MM.1S (cell line): ENCODE measurements around the gene PTPRE.

Experiments
- EZH2phosphoT487 ChIP-seq: fragments of 300-600 bp; sonication (generic); IDR thresholded peaks from 2 replicates; pipeline ENCODE4 v1.6.1; 2018; ENCODE audit warnings: antibody characterized with exemption, low read length
- TF ChIP-seq, protein P1 (sequence below): fragments of 300-600 bp; sonication (generic); IDR thresholded peaks from 2 replicates; pipeline ENCODE4 v1.5.1; 2016; ENCODE audit warnings: antibody characterized with exemption, low read length, mixed read lengths

DNA sequence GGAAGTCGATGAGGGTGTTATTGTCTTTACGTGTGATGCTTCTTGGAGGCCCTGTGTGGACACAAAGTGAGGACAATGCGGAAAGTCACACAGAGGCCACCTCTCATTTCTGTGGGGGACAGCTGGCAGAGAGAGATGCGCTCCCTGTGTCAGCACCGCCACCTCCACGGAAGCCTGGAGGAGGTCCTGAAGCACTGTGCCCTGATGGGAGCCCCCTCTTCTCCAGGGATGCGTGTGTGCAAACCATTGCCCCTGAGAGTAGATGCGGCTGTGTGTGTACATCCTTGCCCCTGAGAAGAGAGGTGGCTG lies 2.0 kb downstream of the PTPRE start:
- no peak for TF ChIP-seq EZH2phosphoT487
- TF ChIP-seq, protein P1, sequence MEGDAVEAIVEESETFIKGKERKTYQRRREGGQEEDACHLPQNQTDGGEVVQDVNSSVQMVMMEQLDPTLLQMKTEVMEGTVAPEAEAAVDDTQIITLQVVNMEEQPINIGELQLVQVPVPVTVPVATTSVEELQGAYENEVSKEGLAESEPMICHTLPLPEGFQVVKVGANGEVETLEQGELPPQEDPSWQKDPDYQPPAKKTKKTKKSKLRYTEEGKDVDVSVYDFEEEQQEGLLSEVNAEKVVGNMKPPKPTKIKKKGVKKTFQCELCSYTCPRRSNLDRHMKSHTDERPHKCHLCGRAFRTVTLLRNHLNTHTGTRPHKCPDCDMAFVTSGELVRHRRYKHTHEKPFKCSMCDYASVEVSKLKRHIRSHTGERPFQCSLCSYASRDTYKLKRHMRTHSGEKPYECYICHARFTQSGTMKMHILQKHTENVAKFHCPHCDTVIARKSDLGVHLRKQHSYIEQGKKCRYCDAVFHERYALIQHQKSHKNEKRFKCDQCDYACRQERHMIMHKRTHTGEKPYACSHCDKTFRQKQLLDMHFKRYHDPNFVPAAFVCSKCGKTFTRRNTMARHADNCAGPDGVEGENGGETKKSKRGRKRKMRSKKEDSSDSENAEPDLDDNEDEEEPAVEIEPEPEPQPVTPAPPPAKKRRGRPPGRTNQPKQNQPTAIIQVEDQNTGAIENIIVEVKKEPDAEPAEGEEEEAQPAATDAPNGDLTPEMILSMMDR = no peak
